Sigmoid colon (tissue), 7 donors: ENCODE measurements around the gene TXNDC5. TPM values are rescaled to one million over a fixed set of nuclear protein-coding genes. Genes with fewer than 3 reads are reported as not detected.
"Not testable (repeated sequence)": the region's sequence is repeated elsewhere in the genome, so short reads cannot be mapped to it uniquely, and the experiment has no call there.

Experiments used
- DNase-seq: peaks from one replicate; pipeline ENCODE4 v3.0.0-alpha.2; 2019
- H3K27ac ChIP-seq, 4 donors: fragments of 200-600 bp; sonication (generic); one replicate each; pipeline ENCODE4 v1.5.1; 2016 to 2019; ENCODE audit warnings: mild to moderate bottlenecking in 1 of 4
- H3K27me3 ChIP-seq, 3 donors: fragments of 200-600 bp; sonication (generic); one replicate each; pipeline ENCODE4 v1.5.1; 2019; ENCODE audit warnings: mild to moderate bottlenecking in 1 of 3
- H3K36me3 ChIP-seq, 4 donors: fragments of 200-600 bp; sonication (generic); one replicate each; pipeline ENCODE4 v1.5.1; 2016 to 2019
- H3K4me1 ChIP-seq, 4 donors: fragments of 200-600 bp; sonication (generic); one replicate each; pipeline ENCODE4 v1.5.1; 2017 to 2019
- H3K4me3 ChIP-seq, 4 donors: fragments of 200-600 bp; sonication (generic); one replicate each; pipeline ENCODE4 v1.5.1; 2017 to 2019; ENCODE audit warnings: mild to moderate bottlenecking in 2 of 4, moderate library complexity in 1 of 4
- H3K9me3 ChIP-seq, 4 donors: fragments of 200-600 bp in 3 of 4; sonication (generic) in 3 of 4; one replicate each; pipeline versions ENCODE4 v1.5.1 to v1.6.1; 2013 to 2019
- EP300 ChIP-seq, 4 donors: sonication (generic); formaldehyde crosslinking; IDR thresholded peaks; one replicate each; pipeline ENCODE4 v1.6.1; 2017; ENCODE audit warnings: antibody characterized with exemption in 4 of 4
- POLR2A ChIP-seq, 2 donors: fragments of 450-650 bp; IDR thresholded peaks; one replicate each; pipeline ENCODE4 v1.6.1; 2016; ENCODE audit warnings: antibody characterized with exemption in 2 of 2, mild to moderate bottlenecking in 2 of 2, moderate library complexity in 2 of 2
- POLR2AphosphoS5 ChIP-seq, 4 donors: sonication (generic); formaldehyde crosslinking; IDR thresholded peaks; one replicate each; pipeline ENCODE4 v1.6.1; 2017; ENCODE audit warnings: antibody characterized with exemption in 4 of 4
- WGBS, 2 donors: extraction: QIAGEN DNeasy Blood & Tissue Kit; methylation state at CpG; one replicate each; pipeline ENCODE4 v1.1.7; 2013; 5-methylcytosine and 5-hydroxymethylcytosine counted together
- intact Hi-C: fragments of 100-400 bp; cut with DNase I; formaldehyde crosslinking; loops from one replicate; pipeline ENCODE4 v1.15.1; 2023
- polyA plus RNA-seq, 3 donors: library from polyadenylated mRNA; stranded (reverse); fragments of 200-250 nt; gene quantifications; one replicate each; pipeline ENCODE4 v1.2.3, GENCODE V29; 2013
- total RNA-seq, 4 donors: library from RNA; depleted of rRNA; stranded (reverse); fragments of >200 nt; gene quantifications; one replicate each; pipeline ENCODE4 v1.1.0, GENCODE V29; 2016
- TF ChIP-seq, protein P1 (sequence below), 4 experiments: fragments of 450-650 bp in 3 of 4; fragments of 200-600 bp in 1 of 4; IDR thresholded peaks; one replicate each; pipeline ENCODE4 v1.5.1; 2016 to 2019; ENCODE audit warnings: antibody characterized with exemption in 4 of 4, mild to moderate bottlenecking in 3 of 4, moderate library complexity in 2 of 4
- donor health status: healthy with polysubstance abuse.
- donor health status: Bipolar disorder and iron deficiency.
- donor health status: healthy.

The TXNDC5 gene
- total and polyA plus RNA-seq, 7 donors: 18.6 to 75.2 (median 51.7) TPM

- TF ChIP-seq EP300 (IDR thresholded peaks at IDR 0.05) (no peak), POLR2A (IDR thresholded peaks at IDR 0.05) (no peak), POLR2AphosphoS5 (IDR thresholded peaks at IDR 0.05) (no peak)
- TF ChIP-seq, protein P1, sequence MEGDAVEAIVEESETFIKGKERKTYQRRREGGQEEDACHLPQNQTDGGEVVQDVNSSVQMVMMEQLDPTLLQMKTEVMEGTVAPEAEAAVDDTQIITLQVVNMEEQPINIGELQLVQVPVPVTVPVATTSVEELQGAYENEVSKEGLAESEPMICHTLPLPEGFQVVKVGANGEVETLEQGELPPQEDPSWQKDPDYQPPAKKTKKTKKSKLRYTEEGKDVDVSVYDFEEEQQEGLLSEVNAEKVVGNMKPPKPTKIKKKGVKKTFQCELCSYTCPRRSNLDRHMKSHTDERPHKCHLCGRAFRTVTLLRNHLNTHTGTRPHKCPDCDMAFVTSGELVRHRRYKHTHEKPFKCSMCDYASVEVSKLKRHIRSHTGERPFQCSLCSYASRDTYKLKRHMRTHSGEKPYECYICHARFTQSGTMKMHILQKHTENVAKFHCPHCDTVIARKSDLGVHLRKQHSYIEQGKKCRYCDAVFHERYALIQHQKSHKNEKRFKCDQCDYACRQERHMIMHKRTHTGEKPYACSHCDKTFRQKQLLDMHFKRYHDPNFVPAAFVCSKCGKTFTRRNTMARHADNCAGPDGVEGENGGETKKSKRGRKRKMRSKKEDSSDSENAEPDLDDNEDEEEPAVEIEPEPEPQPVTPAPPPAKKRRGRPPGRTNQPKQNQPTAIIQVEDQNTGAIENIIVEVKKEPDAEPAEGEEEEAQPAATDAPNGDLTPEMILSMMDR (IDR thresholded peaks at IDR 0.05): no peak
- Histone ChIP-seq H3K4me3 (no peak overlapping the region), H3K36me3 (peaks cover 6 to 75% (median 39%) of the 10 kb centered on the region in 4 donors), H3K27me3 (no peaks in the 10 kb centered on the region), H3K9me3 (no peaks in the 10 kb centered on the region), H3K27ac (no peak overlapping the region), H3K4me1 (no peaks in the 10 kb centered on the region)
- WGBS, 2 donors: 67 to 84% methylated on average over 4 of the region's 4 CpGs
- DNase-seq: no peak
- intact Hi-C loops: no loop called here
Observed at GRCh38 chr6:7901780-7902179, 8.8 kb downstream of the TXNDC5 start.

- Histone ChIP-seq H3K36me3 (peaks cover 6 to 82% (median 40%) of the 10 kb centered on the region in 4 donors), H3K4me1 (no peaks in the 10 kb centered on the region)
- intact Hi-C loops: no loop called here
Observed at GRCh38 chr6:7901056-7901455, 9.5 kb downstream of the TXNDC5 start.

DNA sequence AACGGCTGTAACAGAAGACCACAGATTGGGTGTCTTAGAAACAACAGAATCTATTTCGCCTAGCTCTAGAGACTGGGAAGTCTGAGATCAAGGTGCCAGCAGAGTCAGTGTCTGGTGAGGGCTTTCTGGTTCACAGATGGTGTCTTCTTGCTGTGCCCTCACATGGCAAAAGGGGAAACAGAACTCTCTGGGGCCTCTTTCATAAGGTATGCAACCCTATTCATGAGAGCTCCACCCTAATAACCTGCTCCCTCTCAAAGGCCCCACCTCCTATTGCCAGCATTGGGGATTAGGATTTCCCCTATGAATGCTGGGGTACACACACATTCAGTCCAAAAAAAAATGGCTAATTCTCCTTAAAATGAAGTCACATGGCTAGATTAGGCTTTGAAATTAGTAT lies 10.0 kb downstream of the TXNDC5 start:
- peaks cover 6 to 87% (median 42%) of the 10 kb centered on the region in 4 donors for H3K36me3 ChIP-seq
- WGBS, 2 donors: 83 to 86% methylated on average over 2 of the region's 2 CpGs
- H3K9me3 ChIP-seq: no peaks in the 10 kb centered on the region
- no peaks in the 10 kb centered on the region for H3K4me1 ChIP-seq
- DNase-seq: no peak
- no peaks in the 10 kb centered on the region for H3K27me3 ChIP-seq
- intact Hi-C loops: no loop called here
- TF ChIP-seq POLR2AphosphoS5 (IDR thresholded peaks at IDR 0.05): no peak
- no peak overlapping the region for H3K27ac ChIP-seq
- H3K4me3 ChIP-seq: no peak overlapping the region

More at GRCh38 chr6:7901056-7901455, 9.5 kb downstream of the TXNDC5 start:
- Histone ChIP-seq H3K9me3 (no peaks in the 10 kb centered on the region), H3K27me3 (no peaks in the 10 kb centered on the region), H3K4me3 (no peak overlapping the region), H3K27ac (no peak overlapping the region)
- no peak for TF ChIP-seq POLR2AphosphoS5 (IDR thresholded peaks at IDR 0.05)
- TF ChIP-seq, protein P1 (IDR thresholded peaks at IDR 0.05): no peak
- no peak for TF ChIP-seq POLR2A (IDR thresholded peaks at IDR 0.05)
- no peak for TF ChIP-seq EP300 (IDR thresholded peaks at IDR 0.05)
- WGBS, 2 donors: 23 to 76% methylated on average over 9 of the region's 9 CpGs
- DNase-seq: no peak

DNA sequence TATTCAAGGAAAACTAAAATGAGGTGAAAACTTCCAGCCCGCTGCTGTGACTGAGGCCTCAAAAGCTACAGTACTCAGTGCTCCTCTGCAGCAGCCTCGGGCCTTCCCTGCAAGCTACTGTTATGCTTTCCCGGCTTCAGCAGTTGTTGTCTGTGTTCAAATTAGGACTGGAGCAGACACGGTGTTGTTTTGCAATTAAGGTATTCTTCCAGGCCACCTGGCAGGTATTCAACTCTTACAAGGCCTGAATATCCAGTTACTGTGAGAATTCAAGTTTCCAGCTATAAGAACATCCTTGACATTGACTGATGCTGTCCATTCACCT lies 10.7 kb downstream of the TXNDC5 start:
- DNase-seq: no peak
- no peak overlapping the region for H3K27ac ChIP-seq
- peaks cover 11 to 94% (median 50%) of the 10 kb centered on the region in 4 donors for H3K36me3 ChIP-seq
- H3K4me1 ChIP-seq: no peaks in the 10 kb centered on the region
- TF ChIP-seq POLR2A (IDR thresholded peaks at IDR 0.05) (no peak), EP300 (IDR thresholded peaks at IDR 0.05) (no peak), POLR2AphosphoS5 (IDR thresholded peaks at IDR 0.05) (no peak)
- TF ChIP-seq, protein P1 (IDR thresholded peaks at IDR 0.05): no peak
- no peaks in the 10 kb centered on the region for H3K27me3 ChIP-seq
- intact Hi-C loops: no loop called here
- no peak overlapping the region for H3K4me3 ChIP-seq
- H3K9me3 ChIP-seq: no peaks in the 10 kb centered on the region
- 64 to 81% methylated on average over 4 of the region's 4 CpGs for WGBS, 2 donors

- no peaks in the 10 kb centered on the region for H3K27me3 ChIP-seq
- 34 to 75% methylated on average over 5 of the region's 5 CpGs for WGBS, 2 donors
- H3K4me1 ChIP-seq: no peaks in the 10 kb centered on the region
- TF ChIP-seq, protein P1 (IDR thresholded peaks at IDR 0.05): peak in 1 of 4 experiments; percentile 11
- no peak for TF ChIP-seq EP300 (IDR thresholded peaks at IDR 0.05)
- peaks cover 14 to 96% (median 50%) of the 10 kb centered on the region in 4 donors for H3K36me3 ChIP-seq
- no peak for DNase-seq
- intact Hi-C loops: no loop called here
- no peak overlapping the region for H3K27ac ChIP-seq
- no peak overlapping the region for H3K4me3 ChIP-seq
- no peaks in the 10 kb centered on the region for H3K9me3 ChIP-seq
Observed at GRCh38 chr6:7899101-7899888, 11.3 kb downstream of the TXNDC5 start.

GRCh38 chr6:7898193-7898586 lies 12.4 kb downstream of the TXNDC5 start:
- DNase-seq: peak; percentile 4
- WGBS, 2 donors: 82 to 86% methylated on average over 8 of the region's 8 CpGs
- intact Hi-C loops, H3K27ac ChIP-seq, H3K9me3 ChIP-seq, H3K4me3 ChIP-seq, H3K4me1 ChIP-seq, H3K27me3 ChIP-seq: not testable (repeated sequence)
- H3K36me3 ChIP-seq: peaks cover 14 to 96% (median 45%) of the 10 kb centered on the region in 4 donors
